ENCODE results near the gene DRD2. TPM values are rescaled to one million over a fixed set of nuclear protein-coding genes. Genes with fewer than 3 reads are reported as not detected.

DRD2 gene
- total RNA-seq, 1 donor = not detected

DNA sequence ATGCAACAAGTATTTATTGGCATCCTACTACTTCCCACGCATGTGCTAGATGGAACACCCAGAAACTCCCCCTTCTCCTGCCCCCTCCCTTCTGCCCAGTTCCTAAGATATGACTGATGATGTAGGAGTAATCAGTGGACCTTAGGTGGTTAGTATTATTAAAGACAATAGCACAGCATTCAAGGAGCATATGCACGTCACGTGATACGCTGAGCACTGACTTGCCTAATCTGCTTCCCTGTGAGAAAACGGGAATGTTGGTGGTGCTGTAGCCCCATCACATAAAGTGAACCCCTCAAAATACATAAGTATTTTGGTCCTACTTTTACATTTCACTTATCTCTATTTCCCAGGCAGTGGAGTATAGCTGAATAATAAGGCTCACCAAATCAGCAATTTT, 12.4 kb downstream of the DRD2 start:
- TF ChIP-seq CTCF (IDR thresholded peaks at IDR 0.05; ENCODE audit: insufficient read depth, low read depth, low read length) = no peak
- DNase-seq (ENCODE audit: low read depth) = no peak
- no peak overlapping the region for H3K4me3 ChIP-seq (ENCODE audit: low read depth, low read length)

- no peak overlapping the region for H3K4me3 ChIP-seq (ENCODE audit: low read depth, low read length)
- no peak for DNase-seq (ENCODE audit: low read depth)
- no peak for TF ChIP-seq CTCF (IDR thresholded peaks at IDR 0.05; ENCODE audit: insufficient read depth, low read depth, low read length)
Observed at GRCh38 chr11:113461639-113462038, 13.6 kb downstream of the DRD2 start.

- no peak for TF ChIP-seq CTCF (IDR thresholded peaks at IDR 0.05; ENCODE audit: insufficient read depth, low read depth, low read length)
- H3K4me3 ChIP-seq (ENCODE audit: low read depth, low read length) = no peak overlapping the region
- DNase-seq (ENCODE audit: low read depth) = no peak
Observed at GRCh38 chr11:113460469-113460868, 14.7 kb downstream of the DRD2 start.

- DNase-seq (ENCODE audit: low read depth) = no peak
- no peak for TF ChIP-seq CTCF (IDR thresholded peaks at IDR 0.05; ENCODE audit: insufficient read depth, low read depth, low read length)
- no peak overlapping the region for H3K4me3 ChIP-seq (ENCODE audit: low read depth, low read length)
Observed at GRCh38 chr11:113458189-113458588, 17.0 kb downstream of the DRD2 start.

- H3K4me3 ChIP-seq (ENCODE audit: low read depth, low read length) = no peak overlapping the region
- DNase-seq (ENCODE audit: low read depth) = no peak
- no peak for TF ChIP-seq CTCF (IDR thresholded peaks at IDR 0.05; ENCODE audit: insufficient read depth, low read depth, low read length)
Observed at GRCh38 chr11:113457784-113458183, 17.4 kb downstream of the DRD2 start.

GRCh38 chr11:113454455-113454854, 20.7 kb downstream of the DRD2 start:
- TF ChIP-seq CTCF (IDR thresholded peaks at IDR 0.05; ENCODE audit: insufficient read depth, low read depth, low read length) = no peak
- no peak overlapping the region for H3K4me3 ChIP-seq (ENCODE audit: low read depth, low read length)
- no peak for DNase-seq (ENCODE audit: low read depth)

DNA sequence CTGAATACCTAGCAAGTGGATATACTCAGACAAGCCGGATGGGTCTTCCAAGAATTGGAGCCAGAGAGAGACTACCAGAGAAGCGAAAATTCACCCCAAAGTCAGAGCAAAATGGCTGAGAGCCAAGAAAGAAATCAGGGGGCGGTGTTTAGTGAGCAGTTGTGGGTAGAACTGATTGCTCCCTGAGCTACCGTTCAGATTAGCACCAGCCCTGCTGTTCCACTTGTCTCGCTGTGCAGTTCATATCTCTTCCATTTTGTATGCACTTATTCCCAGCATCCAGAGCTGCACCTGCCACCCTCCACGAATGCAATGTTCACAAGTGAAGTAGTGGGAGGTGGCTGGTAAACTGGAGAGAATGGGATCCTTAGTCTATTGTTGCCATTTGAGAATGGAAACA, 25.5 kb downstream of the DRD2 start:
- no peak overlapping the region for H3K4me3 ChIP-seq (ENCODE audit: low read depth, low read length)
- DNase-seq (ENCODE audit: low read depth) = no peak
- TF ChIP-seq CTCF (IDR thresholded peaks at IDR 0.05; ENCODE audit: insufficient read depth, low read depth, low read length) = no peak
